GM23338 (cell line): ENCODE results near the gene CCDC186. TPM values are rescaled to one million over a fixed set of nuclear protein-coding genes. Genes with fewer than 3 reads are reported as not detected.

Experiments used
- ATAC-seq: fragments of 200-7000 bp; cut with Tn5 transposase; 3 replicates; pipeline ENCODE4 v1.9.1; 2020
- DNase-seq: peaks from one replicate; pipeline ENCODE4 v3.0.0-alpha.2; 2015; ENCODE audit warnings: low spot score
- H2AFZ ChIP-seq: fragments of 200-600 bp; sonication (generic); 2 replicates; pipeline ENCODE4 v1.8.0; 2016; ENCODE audit warnings: antibody characterized with exemption, mild to moderate bottlenecking, moderate library complexity
- H3F3A ChIP-seq: fragments of 200-600 bp; sonication (generic); replicated peaks from 2 replicates; pipeline ENCODE4 v1.8.0; 2017; ENCODE audit warnings: antibody characterized with exemption, mixed run types, low read depth
- H3K27ac ChIP-seq: fragments of 200-600 bp; sonication (generic); 2 replicates; pipeline ENCODE4 v1.6.1; 2016; ENCODE audit warnings: low read depth
- H3K27me3 ChIP-seq: fragments of 200-600 bp; sonication (generic); 2 replicates; pipeline ENCODE4 v1.8.0; 2016; ENCODE audit warnings: mild to moderate bottlenecking, mixed run types, moderate library complexity; ENCODE audit not compliant: insufficient read depth
- H3K36me3 ChIP-seq: fragments of 200-600 bp; sonication (generic); 2 replicates; pipeline ENCODE4 v1.8.0; 2016; ENCODE audit warnings: mild to moderate bottlenecking; ENCODE audit not compliant: insufficient read depth
- H3K4me1 ChIP-seq: fragments of 200-600 bp; sonication (generic); 2 replicates; pipeline ENCODE4 v1.8.0; 2016; ENCODE audit warnings: mild to moderate bottlenecking, moderate library complexity; ENCODE audit not compliant: insufficient read depth
- H3K4me2 ChIP-seq: fragments of 200-600 bp; sonication (generic); 2 replicates; pipeline ENCODE4 v1.7.1; 2017; ENCODE audit warnings: mixed run types
- H3K4me3 ChIP-seq: fragments of 200-600 bp; sonication (generic); 2 replicates; pipeline ENCODE4 v1.6.1; 2016; ENCODE audit warnings: mixed run types
- H3K79me2 ChIP-seq: fragments of 200-600 bp; sonication (generic); replicated peaks from 2 replicates; pipeline ENCODE4 v1.8.0; 2017; ENCODE audit warnings: mild to moderate bottlenecking; ENCODE audit not compliant: insufficient read depth
- H3K9me2 ChIP-seq: fragments of 200-600 bp; sonication (generic); 2 replicates; pipeline ENCODE4 v1.8.0; 2017; ENCODE audit not compliant: insufficient read depth
- H4K20me1 ChIP-seq: fragments of 200-600 bp; sonication (generic); replicated peaks from 2 replicates; pipeline ENCODE4 v1.8.0; 2017; ENCODE audit warnings: mild to moderate bottlenecking; ENCODE audit not compliant: insufficient read depth
- H3K27ac Mint-ChIP-seq: 2 replicates; pipeline ENCODE4 v1.8.0; 2020; ENCODE audit warnings: inconsistent platforms, mild to moderate bottlenecking, moderate library complexity, mixed read lengths
- H3K27me3 Mint-ChIP-seq: 3 replicates; pipeline ENCODE4 v1.8.0; 2022; ENCODE audit warnings: low read depth, mild to moderate bottlenecking, moderate library complexity, mixed read lengths, inconsistent platforms; ENCODE audit not compliant: insufficient read depth, poor library complexity
- H3K36me3 Mint-ChIP-seq: 3 replicates; pipeline ENCODE4 v1.8.0; 2021; ENCODE audit warnings: low read depth, mild to moderate bottlenecking, inconsistent platforms, moderate library complexity, mixed read lengths
- H3K4me1 Mint-ChIP-seq: 3 replicates; pipeline ENCODE4 v1.8.0; 2020; ENCODE audit warnings: mild to moderate bottlenecking, inconsistent platforms, mixed read lengths
- H3K4me3 Mint-ChIP-seq: 3 replicates; pipeline ENCODE4 v1.8.0; 2021; ENCODE audit warnings: moderate library complexity, mild to moderate bottlenecking, inconsistent platforms, mixed read lengths
- H3K9me3 Mint-ChIP-seq: 3 replicates; pipeline ENCODE4 v1.8.0; 2020; ENCODE audit warnings: moderate library complexity, mild to moderate bottlenecking, inconsistent platforms, mixed read lengths
- CTCF ChIP-seq, 2 experiments: fragments of 200-600 bp in 1 of 2; sonication (generic) in 1 of 2; conservative IDR thresholded peaks; 2 replicates each; pipeline versions ENCODE4 v1.5.1 to v1.6.1; 2016 to 2017; ENCODE audit warnings: antibody characterized with exemption in 2 of 2, low read depth in 2 of 2, mild to moderate bottlenecking in 2 of 2, moderate library complexity in 1 of 2
- ETS1 ChIP-seq: IDR thresholded peaks from 2 replicates; pipeline ENCODE4 v1.6.1; 2016; ENCODE audit warnings: antibody characterized with exemption
- JUNB ChIP-seq: IDR thresholded peaks from one replicate; pipeline ENCODE4 v1.6.1; 2016; ENCODE audit warnings: antibody characterized with exemption; ENCODE audit not compliant: unreplicated experiment
- POLR2AphosphoS5 ChIP-seq: IDR thresholded peaks from 2 replicates; pipeline ENCODE4 v1.6.1; 2016; ENCODE audit warnings: antibody characterized with exemption, low read depth
- STAT1 ChIP-seq: IDR thresholded peaks from one replicate; pipeline ENCODE4 v1.6.1; 2016; ENCODE audit warnings: antibody characterized with exemption; ENCODE audit not compliant: unreplicated experiment
- ZNF462 ChIP-seq: fragments of 250-450 bp; sonication (Bioruptor Pico); IDR thresholded peaks from 2 replicates; pipeline ENCODE4 v1.5.0; 2020; ENCODE audit warnings: mild to moderate bottlenecking, moderate library complexity
- polyA plus RNA-seq: library from polyadenylated mRNA; unstranded; fragments of >200 nt; fragmentation: Nextera tagmentation; extraction: Ambion mirVana; gene quantifications from 2 replicates; pipeline ENCODE4 v1.2.1, GENCODE V29; 2016
- total RNA-seq: library from RNA; depleted of rRNA; stranded (reverse); fragments of >200 nt; shearing (Covaris generic); gene quantifications from 2 replicates; pipeline ENCODE4 v1.2.3, GENCODE V29; 2014
- TF ChIP-seq, protein P1 (sequence below): IDR thresholded peaks from one replicate; pipeline ENCODE4 v1.6.1; 2018; ENCODE audit warnings: antibody characterized with exemption; ENCODE audit not compliant: unreplicated experiment

CCDC186 gene
- total and polyA plus RNA-seq, 2 experiments from 2014 or later = 24.2 to 50.7 TPM

- Mint-ChIP-seq H3K4me1 (no peaks in the 10 kb centered on the region), H3K27me3 (peaks cover 4% of the 10 kb centered on the region), H3K36me3 (no peaks in the 10 kb centered on the region), H3K27ac (no peak overlapping the region), H3K9me3 (no peaks in the 10 kb centered on the region), H3K4me3 (no peak overlapping the region)
- TF ChIP-seq CTCF (conservative IDR thresholded peaks at IDR 0.05; ENCODE audit: low read depth in 2 of 2) (peak; percentile 53 to 62), JUNB (no peak), POLR2AphosphoS5 (no peak), STAT1 (no peak), ETS1 (no peak), ZNF462 (CRISPR knock-in tag) (no peak)
- TF ChIP-seq, protein P1, sequence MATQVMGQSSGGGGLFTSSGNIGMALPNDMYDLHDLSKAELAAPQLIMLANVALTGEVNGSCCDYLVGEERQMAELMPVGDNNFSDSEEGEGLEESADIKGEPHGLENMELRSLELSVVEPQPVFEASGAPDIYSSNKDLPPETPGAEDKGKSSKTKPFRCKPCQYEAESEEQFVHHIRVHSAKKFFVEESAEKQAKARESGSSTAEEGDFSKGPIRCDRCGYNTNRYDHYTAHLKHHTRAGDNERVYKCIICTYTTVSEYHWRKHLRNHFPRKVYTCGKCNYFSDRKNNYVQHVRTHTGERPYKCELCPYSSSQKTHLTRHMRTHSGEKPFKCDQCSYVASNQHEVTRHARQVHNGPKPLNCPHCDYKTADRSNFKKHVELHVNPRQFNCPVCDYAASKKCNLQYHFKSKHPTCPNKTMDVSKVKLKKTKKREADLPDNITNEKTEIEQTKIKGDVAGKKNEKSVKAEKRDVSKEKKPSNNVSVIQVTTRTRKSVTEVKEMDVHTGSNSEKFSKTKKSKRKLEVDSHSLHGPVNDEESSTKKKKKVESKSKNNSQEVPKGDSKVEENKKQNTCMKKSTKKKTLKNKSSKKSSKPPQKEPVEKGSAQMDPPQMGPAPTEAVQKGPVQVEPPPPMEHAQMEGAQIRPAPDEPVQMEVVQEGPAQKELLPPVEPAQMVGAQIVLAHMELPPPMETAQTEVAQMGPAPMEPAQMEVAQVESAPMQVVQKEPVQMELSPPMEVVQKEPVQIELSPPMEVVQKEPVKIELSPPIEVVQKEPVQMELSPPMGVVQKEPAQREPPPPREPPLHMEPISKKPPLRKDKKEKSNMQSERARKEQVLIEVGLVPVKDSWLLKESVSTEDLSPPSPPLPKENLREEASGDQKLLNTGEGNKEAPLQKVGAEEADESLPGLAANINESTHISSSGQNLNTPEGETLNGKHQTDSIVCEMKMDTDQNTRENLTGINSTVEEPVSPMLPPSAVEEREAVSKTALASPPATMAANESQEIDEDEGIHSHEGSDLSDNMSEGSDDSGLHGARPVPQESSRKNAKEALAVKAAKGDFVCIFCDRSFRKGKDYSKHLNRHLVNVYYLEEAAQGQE = no peak
- no peak overlapping the region for H2AFZ ChIP-seq
- no peak overlapping the region for H3K4me3 ChIP-seq
- no peaks in the 10 kb centered on the region for H3K79me2 ChIP-seq
- no peak overlapping the region for H3K27ac ChIP-seq
- no peaks in the 10 kb centered on the region for H3K27me3 ChIP-seq
- no peak overlapping the region for H3K4me2 ChIP-seq
- peak; percentile 45 for DNase-seq
- no peaks in the 10 kb centered on the region for H3F3A ChIP-seq
- no peaks in the 10 kb centered on the region for H3K9me2 ChIP-seq
- ATAC-seq = peak; percentile 87
- no peaks in the 10 kb centered on the region for H3K36me3 ChIP-seq
- H3K4me1 ChIP-seq = no peaks in the 10 kb centered on the region
- H4K20me1 ChIP-seq = no peaks in the 10 kb centered on the region
Measured at GRCh38 chr10:114110174-114110972, 63.6 kb downstream of the CCDC186 start.
